IPS-20b (cell line): ENCODE measurements around the gene GNB2.
"Not testable (repeated sequence)": the region's sequence is repeated elsewhere in the genome, so short reads cannot be mapped to it uniquely, and the experiment has no call there.

Experiments
- H3K27ac ChIP-seq: one replicate; pipeline ENCODE4 v1.5.1; 2013; ENCODE audit warnings: low read length
- H3K27me3 ChIP-seq: 2 replicates; pipeline ENCODE4 v1.6.1; 2013; ENCODE audit warnings: mild to moderate bottlenecking, low read length, inconsistent platforms; ENCODE audit not compliant: insufficient read depth
- H3K36me3 ChIP-seq: 2 replicates; pipeline ENCODE4 v1.6.1; 2013; ENCODE audit warnings: low read depth, mild to moderate bottlenecking, inconsistent platforms, low read length, moderate library complexity; ENCODE audit not compliant: insufficient read depth
- H3K4me1 ChIP-seq: 2 replicates; pipeline ENCODE4 v1.6.1; 2013; ENCODE audit warnings: mild to moderate bottlenecking, control low read depth, inconsistent platforms, low read length, moderate library complexity; ENCODE audit not compliant: insufficient read depth
- H3K4me3 ChIP-seq: 2 replicates; pipeline ENCODE4 v1.5.1; 2013; ENCODE audit warnings: mild to moderate bottlenecking, low read length, inconsistent platforms
- H3K9ac ChIP-seq: 2 replicates; pipeline ENCODE4 v1.6.1; 2013; ENCODE audit warnings: low read depth, mild to moderate bottlenecking, inconsistent platforms, low read length, moderate library complexity
- H3K9me3 ChIP-seq: 2 replicates; pipeline ENCODE4 v1.6.1; 2013; ENCODE audit warnings: mild to moderate bottlenecking, low read depth, low read length, inconsistent platforms; ENCODE audit not compliant: insufficient read depth

The GNB2 gene

GRCh38 chr7:100669106-100669505 lies 4.4 kb upstream of the GNB2 start:
- H3K27ac ChIP-seq, H3K36me3 ChIP-seq, H3K4me3 ChIP-seq, H3K9me3 ChIP-seq, H3K4me1 ChIP-seq, H3K9ac ChIP-seq: not testable (repeated sequence)
- peaks cover 25% of the 10 kb centered on the region for H3K27me3 ChIP-seq

DNA sequence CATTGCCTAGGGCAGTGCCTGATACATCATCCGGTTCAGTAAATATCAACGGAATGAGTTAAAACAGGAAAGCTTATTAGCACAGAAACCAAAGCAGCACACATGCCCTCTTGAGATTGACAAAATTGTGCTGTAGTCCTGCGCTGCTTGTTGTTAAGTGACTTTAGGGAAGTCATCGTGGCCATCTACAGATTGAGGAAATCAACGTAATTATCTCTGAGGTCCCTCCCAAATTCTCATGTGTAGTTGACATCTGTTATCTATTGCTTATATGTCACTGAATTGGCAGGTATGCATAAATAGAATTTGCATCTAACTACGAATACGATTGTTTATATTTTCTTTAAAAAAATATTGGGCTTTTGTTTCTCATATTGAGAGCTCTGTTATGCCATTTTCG lies 3.5 kb upstream of the GNB2 start:
- no peak overlapping the region for H3K27ac ChIP-seq
- no peak overlapping the region for H3K9ac ChIP-seq
- no peaks in the 10 kb centered on the region for H3K4me1 ChIP-seq
- H3K36me3 ChIP-seq = no peaks in the 10 kb centered on the region
- H3K9me3 ChIP-seq = no peaks in the 10 kb centered on the region
- H3K4me3 ChIP-seq = no peak overlapping the region
- peaks cover 25% of the 10 kb centered on the region for H3K27me3 ChIP-seq

DNA sequence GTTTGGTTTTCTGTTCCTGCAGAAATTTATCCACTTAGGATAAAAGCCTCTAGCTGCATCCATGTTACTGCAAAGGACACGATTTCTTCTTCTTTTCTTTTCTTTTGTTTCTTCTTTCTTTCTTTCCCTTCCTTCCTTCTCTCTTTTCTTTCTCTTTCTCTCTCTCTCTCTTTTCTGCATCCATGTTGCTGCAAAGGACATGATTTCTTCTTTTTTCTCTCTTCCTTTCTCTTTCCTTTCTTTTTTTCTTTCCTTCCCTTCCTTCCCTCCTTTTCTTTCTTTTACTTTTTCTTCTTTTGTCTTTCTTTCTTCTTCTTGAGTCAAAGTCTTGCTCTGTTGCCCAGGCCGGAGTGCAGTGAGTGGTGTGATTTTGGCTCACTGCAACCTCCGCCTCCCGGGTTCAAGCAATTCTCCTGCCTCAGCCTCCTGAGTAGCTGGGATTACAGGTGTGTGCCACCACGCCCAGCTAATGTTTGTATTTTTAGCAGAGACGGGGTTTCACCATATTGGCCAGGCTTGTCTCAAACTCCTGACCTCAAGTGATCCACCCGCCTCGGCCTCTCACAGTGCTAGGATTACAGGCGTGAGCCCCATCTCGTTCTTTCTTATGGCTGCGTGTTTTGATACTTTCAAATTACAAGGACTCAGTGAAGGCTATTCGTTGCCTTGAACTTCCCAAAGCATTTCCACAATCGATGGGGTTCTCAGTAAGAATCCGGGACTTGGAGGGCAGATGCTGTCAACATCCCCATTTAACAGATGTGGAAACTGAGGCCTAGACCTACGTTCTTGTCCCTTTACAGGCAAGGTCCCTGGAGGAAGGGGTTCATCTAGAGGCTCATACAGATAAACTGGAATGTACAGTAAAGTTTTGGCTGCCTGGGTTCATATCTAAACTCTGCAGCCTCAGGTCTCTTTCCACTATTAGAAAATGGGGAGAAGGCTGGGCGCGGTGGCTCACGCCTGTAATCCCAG lies 1.9 kb upstream of the GNB2 start:
- Histone ChIP-seq H3K4me1 (peaks cover 3% of the 10 kb centered on the region; the same call in 1 of the 2 replicates), H3K4me3 (no peak overlapping the region), H3K27ac (no peak overlapping the region), H3K9ac (no peak overlapping the region), H3K27me3 (peaks cover 19% of the 10 kb centered on the region), H3K36me3 (peaks cover 3% of the 10 kb centered on the region; the same call in 1 of the 2 replicates), H3K9me3 (no peaks in the 10 kb centered on the region)

- Histone ChIP-seq H3K27me3 (peaks cover 19% of the 10 kb centered on the region), H3K27ac (no peak overlapping the region)
These were observed 436 bp downstream of the GNB2 start for GRCh38 chr7:100673942-100674410.

DNA sequence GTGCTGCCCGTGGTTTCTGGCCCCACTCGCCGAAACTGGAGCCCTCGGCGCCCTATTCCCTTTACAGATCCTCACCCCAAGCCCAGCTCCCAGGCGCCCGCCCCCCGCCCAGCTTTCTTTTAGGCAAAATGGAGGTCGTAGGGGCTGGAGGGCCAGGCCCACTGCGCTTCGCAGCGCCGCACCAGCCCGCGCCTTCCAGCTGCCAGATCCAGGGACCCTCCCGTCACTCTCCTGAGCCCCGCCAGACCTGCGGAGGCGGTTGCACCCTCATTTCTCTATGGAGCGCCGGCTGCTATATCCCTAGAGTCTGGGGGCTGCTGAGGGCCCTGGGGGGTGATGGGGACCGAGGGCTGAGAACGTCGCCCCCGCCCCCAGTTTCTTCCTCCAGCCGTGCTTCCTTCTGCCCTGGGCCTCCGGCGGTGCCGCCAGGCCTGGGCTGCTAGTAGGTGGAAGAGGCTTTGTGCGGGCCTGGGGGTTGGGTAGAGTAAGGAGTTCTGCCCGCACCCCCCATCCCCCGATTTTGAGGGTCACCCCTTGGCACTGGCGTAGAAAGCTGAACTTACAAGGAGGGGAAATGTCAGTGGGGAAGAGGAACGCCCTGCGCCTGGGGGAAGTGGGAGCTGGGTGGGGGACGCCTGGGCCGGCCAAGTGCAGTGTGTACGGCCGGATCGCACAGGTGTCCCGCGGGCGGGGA lies 1.0 kb downstream of the GNB2 start:
- no peak overlapping the region for H3K27ac ChIP-seq

More at GRCh38 chr7:100673942-100674410, 436 bp downstream of the GNB2 start:
- peaks cover 3% of the 10 kb centered on the region; the same call in 1 of the 2 replicates for H3K4me1 ChIP-seq
- no peaks in the 10 kb centered on the region for H3K9me3 ChIP-seq
- peak overlapping the region; percentile 80 for H3K9ac ChIP-seq
- peak overlapping the region; percentile 77 for H3K4me3 ChIP-seq
- peaks cover 24% of the 10 kb centered on the region for H3K36me3 ChIP-seq

DNA sequence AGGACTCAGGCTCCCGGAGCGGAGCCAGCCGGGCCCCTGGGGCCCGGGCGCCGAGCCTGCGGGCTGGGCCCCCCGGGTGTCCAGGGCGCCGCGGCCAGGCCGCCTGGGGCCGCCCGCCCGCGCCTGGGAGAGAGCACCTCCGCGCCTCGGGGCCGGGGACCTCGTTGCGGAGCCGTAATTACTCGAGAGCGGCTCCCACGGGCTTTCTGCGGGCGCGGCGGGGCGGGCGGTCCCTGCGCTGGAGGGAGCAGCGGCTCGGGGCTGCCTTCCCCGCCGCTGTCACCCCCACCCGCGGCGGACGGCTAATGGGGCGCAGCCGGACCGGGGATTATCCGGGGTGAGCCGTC lies 1.5 kb downstream of the GNB2 start:
- Histone ChIP-seq H3K9ac (no peak overlapping the region), H3K27me3 (peaks cover 19% of the 10 kb centered on the region), H3K9me3 (no peaks in the 10 kb centered on the region), H3K4me3 (peak overlapping the region; percentile 77; the same call in 1 of the 2 replicates), H3K4me1 (peaks cover 3% of the 10 kb centered on the region; the same call in 1 of the 2 replicates), H3K27ac (no peak overlapping the region), H3K36me3 (peaks cover 35% of the 10 kb centered on the region)

More for the DNA sequence above, 1.0 kb downstream of the GNB2 start:
- Histone ChIP-seq H3K36me3 (peaks cover 30% of the 10 kb centered on the region), H3K4me1 (peaks cover 3% of the 10 kb centered on the region; the same call in 1 of the 2 replicates), H3K9ac (peak overlapping the region; percentile 80; the same call in 1 of the 2 replicates), H3K4me3 (peak overlapping the region; percentile 77), H3K27me3 (peaks cover 19% of the 10 kb centered on the region), H3K9me3 (no peaks in the 10 kb centered on the region)

- no peak overlapping the region for H3K27ac ChIP-seq
- H3K36me3 ChIP-seq = peaks cover 42% of the 10 kb centered on the region
- peaks cover 19% of the 10 kb centered on the region for H3K27me3 ChIP-seq
- peak overlapping the region; percentile 45; the same call in 1 of the 2 replicates for H3K9ac ChIP-seq
- no peaks in the 10 kb centered on the region for H3K9me3 ChIP-seq
- peak overlapping the region; percentile 68; the same call in 1 of the 2 replicates for H3K4me3 ChIP-seq
- peaks cover 3% of the 10 kb centered on the region; the same call in 1 of the 2 replicates for H3K4me1 ChIP-seq
These were observed 2.2 kb downstream of the GNB2 start for GRCh38 chr7:100675581-100676350.

DNA sequence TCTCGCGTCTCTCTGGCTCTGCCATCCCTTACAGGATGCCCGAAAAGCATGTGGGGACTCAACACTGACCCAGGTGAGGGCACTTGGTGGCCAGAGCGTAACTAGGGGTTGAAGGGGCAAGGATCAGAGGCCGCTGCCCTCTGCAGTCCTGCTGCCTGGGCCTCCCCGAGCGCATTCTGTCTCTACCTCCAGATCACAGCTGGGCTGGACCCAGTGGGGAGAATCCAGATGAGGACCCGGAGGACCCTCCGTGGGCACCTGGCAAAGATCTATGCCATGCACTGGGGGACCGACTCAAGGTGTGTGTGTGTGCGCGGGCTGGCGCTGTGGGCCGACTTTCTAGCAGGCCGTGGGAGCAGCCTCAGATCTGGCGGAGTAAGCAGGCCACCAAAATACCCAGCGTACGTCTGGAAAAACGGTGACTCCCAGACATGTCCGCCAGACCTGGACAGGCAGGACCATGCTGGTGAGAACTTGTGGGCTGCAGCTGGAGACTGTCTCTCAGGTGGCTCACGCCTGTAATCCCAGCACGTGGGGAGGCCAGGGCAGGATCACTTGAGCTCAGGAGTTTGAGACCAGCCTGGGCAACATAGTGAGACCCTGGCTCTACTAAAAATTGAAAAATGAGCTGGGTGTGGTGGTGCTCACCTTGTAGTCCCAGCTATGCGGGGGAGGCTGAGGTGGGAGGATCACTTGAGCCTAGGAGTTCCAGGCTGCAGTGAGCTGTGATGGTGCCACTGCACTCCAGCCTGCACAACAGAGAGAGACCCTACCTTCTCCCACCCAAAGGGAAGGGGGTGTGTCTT lies 3.2 kb downstream of the GNB2 start:
- Histone ChIP-seq H3K9me3 (no peaks in the 10 kb centered on the region), H3K27ac (no peak overlapping the region), H3K4me1 (peaks cover 3% of the 10 kb centered on the region; the same call in 1 of the 2 replicates), H3K36me3 (peaks cover 51% of the 10 kb centered on the region), H3K27me3 (peaks cover 13% of the 10 kb centered on the region), H3K4me3 (peak overlapping the region; percentile 68; the same call in 1 of the 2 replicates), H3K9ac (peak overlapping the region; percentile 45; the same call in 1 of the 2 replicates)

DNA sequence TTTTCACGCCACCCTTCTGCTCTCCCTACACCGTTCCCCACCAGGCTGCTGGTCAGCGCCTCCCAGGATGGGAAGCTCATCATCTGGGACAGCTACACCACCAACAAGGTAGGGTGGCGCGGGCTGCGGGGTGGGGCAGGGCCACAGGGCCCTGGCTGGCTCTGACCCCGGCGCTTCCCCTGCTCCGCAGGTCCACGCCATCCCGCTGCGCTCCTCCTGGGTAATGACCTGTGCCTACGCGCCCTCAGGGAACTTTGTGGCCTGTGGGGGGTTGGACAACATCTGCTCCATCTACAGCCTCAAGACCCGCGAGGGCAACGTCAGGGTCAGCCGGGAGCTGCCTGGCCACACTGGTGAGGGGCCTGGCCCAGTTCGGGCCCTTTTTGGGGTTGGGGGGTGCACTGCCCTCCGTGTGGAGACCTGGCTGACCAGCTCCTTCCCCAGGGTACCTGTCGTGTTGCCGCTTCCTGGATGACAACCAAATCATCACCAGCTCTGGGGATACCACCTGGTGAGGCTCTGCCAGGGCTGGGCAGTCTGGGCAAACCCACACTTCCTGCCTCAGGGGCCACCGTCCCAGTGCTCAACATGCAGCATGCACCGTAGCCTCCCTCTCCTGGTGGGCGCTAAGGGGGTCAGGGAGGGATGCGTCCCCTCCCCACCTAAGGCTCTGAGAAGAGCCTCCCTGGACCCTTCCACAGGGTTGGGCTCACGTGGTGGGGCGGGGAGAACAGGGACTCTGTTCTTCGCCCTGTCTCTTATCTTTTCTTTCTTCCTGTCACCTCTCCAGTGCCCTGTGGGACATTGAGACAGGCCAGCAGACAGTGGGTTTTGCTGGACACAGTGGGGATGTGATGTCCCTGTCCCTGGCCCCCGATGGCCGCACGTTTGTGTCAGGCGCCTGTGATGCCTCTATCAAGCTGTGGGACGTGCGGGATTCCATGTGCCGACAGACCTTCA lies 4.0 kb downstream of the GNB2 start:
- H3K27me3 ChIP-seq = peaks cover 4% of the 10 kb centered on the region
- H3K9me3 ChIP-seq = no peaks in the 10 kb centered on the region
- H3K36me3 ChIP-seq = peaks cover 60% of the 10 kb centered on the region
- peaks cover 3% of the 10 kb centered on the region; the same call in 1 of the 2 replicates for H3K4me1 ChIP-seq
- H3K27ac ChIP-seq = no peak overlapping the region
- H3K4me3 ChIP-seq = no peak overlapping the region
- no peak overlapping the region for H3K9ac ChIP-seq
